HL-60 (cell line): ENCODE measurements around the gene PMEPA1.

Experiments
- DNase-seq, 2 experiments: peaks; one replicate each; pipeline ENCODE4 v3.0.0-alpha.2; 2010 to 2020; ENCODE audit warnings: low read depth in 1 of 2, low spot score in 1 of 2
- H3K27ac ChIP-seq: fragments of 250-450 bp; sonication (Bioruptor Pico); replicated peaks from 2 replicates; pipeline ENCODE4 v1.5.1; 2020; ENCODE audit warnings: mild to moderate bottlenecking, moderate library complexity
- H3K27me3 ChIP-seq: fragments of 250-450 bp; sonication (Bioruptor Pico); 2 replicates; pipeline ENCODE4 v1.5.1; 2021; ENCODE audit warnings: mild to moderate bottlenecking, moderate library complexity; ENCODE audit not compliant: insufficient read depth, poor library complexity, severe bottlenecking
- H3K4me3 ChIP-seq: replicated peaks from 2 replicates; pipeline ENCODE4 v1.5.1; 2011; ENCODE audit warnings: mild to moderate bottlenecking, control low read depth, low read length; ENCODE audit not compliant: insufficient read depth
- GABPA ChIP-seq: IDR thresholded peaks from 2 replicates; pipeline ENCODE4 v1.6.1; 2012; ENCODE audit warnings: low read depth
- POLR2AphosphoS5 ChIP-seq: IDR thresholded peaks from 2 replicates; pipeline ENCODE4 v1.6.1; 2012; ENCODE audit warnings: low read depth
- SPI1 ChIP-seq: IDR thresholded peaks from 2 replicates; pipeline ENCODE4 v1.6.1; 2012; ENCODE audit warnings: low read depth, mild to moderate bottlenecking, borderline replicate concordance
- TF ChIP-seq, protein P1 (sequence below): IDR thresholded peaks from 2 replicates; pipeline ENCODE4 v1.6.1; 2012; ENCODE audit warnings: low read depth; ENCODE audit not compliant: insufficient replicate concordance
- TF ChIP-seq, protein P2 (sequence below): IDR thresholded peaks from one replicate; pipeline ENCODE4 v1.5.1; 2011; ENCODE audit warnings: low read length, control low read depth, inconsistent platforms; ENCODE audit not compliant: insufficient read depth

Gene PMEPA1

DNA sequence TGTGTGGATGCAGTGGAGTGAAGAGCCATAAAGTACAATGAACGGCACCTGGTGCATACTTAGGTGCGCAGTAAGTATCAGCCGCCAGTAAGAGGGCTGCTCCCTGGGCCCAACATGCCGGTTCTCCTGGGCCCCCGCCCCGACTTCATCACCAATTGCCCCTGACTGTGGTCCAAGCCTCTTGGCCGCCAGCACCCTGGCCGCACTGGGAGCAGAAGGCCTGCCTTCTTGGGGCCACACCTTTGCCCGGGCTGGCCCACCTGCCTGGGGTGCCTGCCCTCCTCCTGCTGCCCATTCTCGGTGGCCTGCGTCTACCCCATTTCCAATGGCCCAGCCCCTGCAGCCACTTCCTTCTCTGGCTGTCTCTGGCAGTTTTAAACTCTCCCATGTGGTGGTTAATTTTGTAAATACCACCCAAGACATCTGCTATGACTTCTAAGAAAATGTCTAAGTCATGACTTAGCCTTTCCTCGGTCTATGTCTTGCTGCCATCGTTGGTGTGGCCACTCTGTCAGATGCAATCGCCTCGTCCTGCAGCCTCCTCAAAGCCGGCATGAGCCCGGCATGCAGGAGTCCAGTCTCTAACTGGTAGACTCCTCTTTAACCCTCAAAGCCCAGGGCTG lies 36.8 kb downstream of the PMEPA1 start:
- no peak for DNase-seq
- Histone ChIP-seq H3K4me3 (no peak overlapping the region), H3K27ac (no peak overlapping the region), H3K27me3 (no peaks in the 10 kb centered on the region)
- TF ChIP-seq SPI1: no peak

GRCh38 chr20:57672164-57672563 lies 37.7 kb downstream of the PMEPA1 start:
- TF ChIP-seq, protein P1, sequence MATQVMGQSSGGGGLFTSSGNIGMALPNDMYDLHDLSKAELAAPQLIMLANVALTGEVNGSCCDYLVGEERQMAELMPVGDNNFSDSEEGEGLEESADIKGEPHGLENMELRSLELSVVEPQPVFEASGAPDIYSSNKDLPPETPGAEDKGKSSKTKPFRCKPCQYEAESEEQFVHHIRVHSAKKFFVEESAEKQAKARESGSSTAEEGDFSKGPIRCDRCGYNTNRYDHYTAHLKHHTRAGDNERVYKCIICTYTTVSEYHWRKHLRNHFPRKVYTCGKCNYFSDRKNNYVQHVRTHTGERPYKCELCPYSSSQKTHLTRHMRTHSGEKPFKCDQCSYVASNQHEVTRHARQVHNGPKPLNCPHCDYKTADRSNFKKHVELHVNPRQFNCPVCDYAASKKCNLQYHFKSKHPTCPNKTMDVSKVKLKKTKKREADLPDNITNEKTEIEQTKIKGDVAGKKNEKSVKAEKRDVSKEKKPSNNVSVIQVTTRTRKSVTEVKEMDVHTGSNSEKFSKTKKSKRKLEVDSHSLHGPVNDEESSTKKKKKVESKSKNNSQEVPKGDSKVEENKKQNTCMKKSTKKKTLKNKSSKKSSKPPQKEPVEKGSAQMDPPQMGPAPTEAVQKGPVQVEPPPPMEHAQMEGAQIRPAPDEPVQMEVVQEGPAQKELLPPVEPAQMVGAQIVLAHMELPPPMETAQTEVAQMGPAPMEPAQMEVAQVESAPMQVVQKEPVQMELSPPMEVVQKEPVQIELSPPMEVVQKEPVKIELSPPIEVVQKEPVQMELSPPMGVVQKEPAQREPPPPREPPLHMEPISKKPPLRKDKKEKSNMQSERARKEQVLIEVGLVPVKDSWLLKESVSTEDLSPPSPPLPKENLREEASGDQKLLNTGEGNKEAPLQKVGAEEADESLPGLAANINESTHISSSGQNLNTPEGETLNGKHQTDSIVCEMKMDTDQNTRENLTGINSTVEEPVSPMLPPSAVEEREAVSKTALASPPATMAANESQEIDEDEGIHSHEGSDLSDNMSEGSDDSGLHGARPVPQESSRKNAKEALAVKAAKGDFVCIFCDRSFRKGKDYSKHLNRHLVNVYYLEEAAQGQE: no peak
- TF ChIP-seq GABPA (no peak), SPI1 (no peak), POLR2AphosphoS5 (no peak)
- TF ChIP-seq, protein P2, sequence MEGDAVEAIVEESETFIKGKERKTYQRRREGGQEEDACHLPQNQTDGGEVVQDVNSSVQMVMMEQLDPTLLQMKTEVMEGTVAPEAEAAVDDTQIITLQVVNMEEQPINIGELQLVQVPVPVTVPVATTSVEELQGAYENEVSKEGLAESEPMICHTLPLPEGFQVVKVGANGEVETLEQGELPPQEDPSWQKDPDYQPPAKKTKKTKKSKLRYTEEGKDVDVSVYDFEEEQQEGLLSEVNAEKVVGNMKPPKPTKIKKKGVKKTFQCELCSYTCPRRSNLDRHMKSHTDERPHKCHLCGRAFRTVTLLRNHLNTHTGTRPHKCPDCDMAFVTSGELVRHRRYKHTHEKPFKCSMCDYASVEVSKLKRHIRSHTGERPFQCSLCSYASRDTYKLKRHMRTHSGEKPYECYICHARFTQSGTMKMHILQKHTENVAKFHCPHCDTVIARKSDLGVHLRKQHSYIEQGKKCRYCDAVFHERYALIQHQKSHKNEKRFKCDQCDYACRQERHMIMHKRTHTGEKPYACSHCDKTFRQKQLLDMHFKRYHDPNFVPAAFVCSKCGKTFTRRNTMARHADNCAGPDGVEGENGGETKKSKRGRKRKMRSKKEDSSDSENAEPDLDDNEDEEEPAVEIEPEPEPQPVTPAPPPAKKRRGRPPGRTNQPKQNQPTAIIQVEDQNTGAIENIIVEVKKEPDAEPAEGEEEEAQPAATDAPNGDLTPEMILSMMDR: no peak
- Histone ChIP-seq H3K4me3 (no peak overlapping the region), H3K27me3 (no peaks in the 10 kb centered on the region), H3K27ac (no peak overlapping the region)
- DNase-seq: no peak

GRCh38 chr20:57671662-57672061 lies 38.2 kb downstream of the PMEPA1 start:
- Histone ChIP-seq H3K4me3 (no peak overlapping the region), H3K27me3 (no peaks in the 10 kb centered on the region), H3K27ac (no peak overlapping the region)
- no peak for DNase-seq
- TF ChIP-seq POLR2AphosphoS5 (no peak), SPI1 (no peak), GABPA (no peak)
- TF ChIP-seq, protein P2: no peak
- TF ChIP-seq, protein P1: no peak

DNA sequence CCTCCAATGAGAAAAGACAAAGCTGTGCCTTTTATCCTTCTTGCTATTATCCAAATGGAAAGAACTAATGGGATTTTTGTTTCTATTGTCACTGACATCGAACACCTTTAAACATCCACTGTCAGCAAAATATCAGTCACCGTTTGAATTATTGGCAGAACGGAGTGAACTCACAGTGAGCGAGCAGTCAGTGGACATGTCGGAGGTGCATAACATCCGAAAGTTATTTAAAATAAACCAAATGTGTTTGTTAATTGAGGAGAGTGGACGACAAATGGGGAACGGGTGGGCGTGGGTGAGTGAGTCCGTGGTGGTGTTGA lies 38.8 kb downstream of the PMEPA1 start:
- TF ChIP-seq SPI1 (no peak), POLR2AphosphoS5 (no peak), GABPA (no peak)
- TF ChIP-seq, protein P2: no peak
- TF ChIP-seq, protein P1: no peak
- no peak overlapping the region for H3K27ac ChIP-seq
- H3K4me3 ChIP-seq: no peak overlapping the region
- no peak for DNase-seq
- no peaks in the 10 kb centered on the region for H3K27me3 ChIP-seq
